ENCODE results near the gene MNT.

Gene MNT

DNA sequence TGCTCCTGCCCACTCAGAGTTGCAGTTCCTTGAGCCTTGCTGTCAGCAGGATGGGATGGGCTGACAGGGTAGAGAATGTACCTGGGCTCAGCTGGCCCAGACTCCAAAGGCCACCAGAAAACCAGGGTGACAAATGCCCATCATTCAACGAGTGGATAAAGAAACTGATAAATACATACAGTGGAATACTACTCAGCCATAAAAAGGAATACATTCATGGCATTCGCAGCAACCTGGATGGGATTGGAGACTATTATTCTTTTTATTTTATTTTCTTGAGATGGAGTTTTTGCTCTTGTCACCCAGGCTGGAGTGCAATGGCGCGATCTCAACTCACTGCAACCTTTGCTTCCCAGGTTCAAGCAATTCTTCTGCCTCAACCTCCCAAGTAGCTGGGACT is 43.6 kb downstream of the MNT start:
- TF ChIP-seq POLR2A (IDR thresholded peaks at IDR 0.05; ENCODE audit: extremely low read depth, insufficient read length) (no peak), MYC (IDR thresholded peaks at IDR 0.05; ENCODE audit: low read depth, low read length) (no peak)
- TF ChIP-seq, protein P1, sequence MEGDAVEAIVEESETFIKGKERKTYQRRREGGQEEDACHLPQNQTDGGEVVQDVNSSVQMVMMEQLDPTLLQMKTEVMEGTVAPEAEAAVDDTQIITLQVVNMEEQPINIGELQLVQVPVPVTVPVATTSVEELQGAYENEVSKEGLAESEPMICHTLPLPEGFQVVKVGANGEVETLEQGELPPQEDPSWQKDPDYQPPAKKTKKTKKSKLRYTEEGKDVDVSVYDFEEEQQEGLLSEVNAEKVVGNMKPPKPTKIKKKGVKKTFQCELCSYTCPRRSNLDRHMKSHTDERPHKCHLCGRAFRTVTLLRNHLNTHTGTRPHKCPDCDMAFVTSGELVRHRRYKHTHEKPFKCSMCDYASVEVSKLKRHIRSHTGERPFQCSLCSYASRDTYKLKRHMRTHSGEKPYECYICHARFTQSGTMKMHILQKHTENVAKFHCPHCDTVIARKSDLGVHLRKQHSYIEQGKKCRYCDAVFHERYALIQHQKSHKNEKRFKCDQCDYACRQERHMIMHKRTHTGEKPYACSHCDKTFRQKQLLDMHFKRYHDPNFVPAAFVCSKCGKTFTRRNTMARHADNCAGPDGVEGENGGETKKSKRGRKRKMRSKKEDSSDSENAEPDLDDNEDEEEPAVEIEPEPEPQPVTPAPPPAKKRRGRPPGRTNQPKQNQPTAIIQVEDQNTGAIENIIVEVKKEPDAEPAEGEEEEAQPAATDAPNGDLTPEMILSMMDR (IDR thresholded peaks at IDR 0.05; ENCODE audit: low read depth, low read length), result no peak
- TF ChIP-seq, protein P2, sequence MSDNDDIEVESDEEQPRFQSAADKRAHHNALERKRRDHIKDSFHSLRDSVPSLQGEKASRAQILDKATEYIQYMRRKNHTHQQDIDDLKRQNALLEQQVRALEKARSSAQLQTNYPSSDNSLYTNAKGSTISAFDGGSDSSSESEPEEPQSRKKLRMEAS (IDR thresholded peaks at IDR 0.05; ENCODE audit: low read depth, low read length), result no peak
- DNase-seq (ENCODE audit: low read depth), result no peak
- H3K4me3 ChIP-seq (ENCODE audit: low read depth, low read length), result no peak overlapping the region

DNA sequence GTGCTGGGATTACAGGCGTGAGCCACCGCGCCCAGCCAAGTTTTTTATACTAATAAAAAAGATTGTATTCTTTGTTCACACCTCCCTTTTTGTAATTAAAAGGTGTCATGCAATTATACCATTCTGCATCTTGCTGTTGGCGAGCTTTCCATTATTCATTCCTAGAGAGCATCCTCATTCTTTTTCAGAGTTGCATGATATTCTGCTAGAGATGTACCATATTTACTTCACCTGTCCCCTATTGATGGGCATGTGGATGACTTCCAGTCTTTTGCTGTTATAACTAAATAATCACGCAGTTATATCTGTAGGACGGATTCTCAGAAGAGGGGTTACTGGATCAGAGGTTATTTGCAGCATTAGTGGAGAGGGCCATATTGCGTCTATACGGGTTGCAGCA is 46.5 kb downstream of the MNT start:
- no peak for DNase-seq (ENCODE audit: low read depth)
- H3K4me3 ChIP-seq (ENCODE audit: low read depth, low read length), result no peak overlapping the region
- TF ChIP-seq, protein P2 (IDR thresholded peaks at IDR 0.05; ENCODE audit: low read depth, low read length), result no peak
- TF ChIP-seq MYC (IDR thresholded peaks at IDR 0.05; ENCODE audit: low read depth, low read length), result no peak
- TF ChIP-seq, protein P1 (IDR thresholded peaks at IDR 0.05; ENCODE audit: low read depth, low read length), result no peak
- no peak for TF ChIP-seq POLR2A (IDR thresholded peaks at IDR 0.05; ENCODE audit: extremely low read depth, insufficient read length)

DNA sequence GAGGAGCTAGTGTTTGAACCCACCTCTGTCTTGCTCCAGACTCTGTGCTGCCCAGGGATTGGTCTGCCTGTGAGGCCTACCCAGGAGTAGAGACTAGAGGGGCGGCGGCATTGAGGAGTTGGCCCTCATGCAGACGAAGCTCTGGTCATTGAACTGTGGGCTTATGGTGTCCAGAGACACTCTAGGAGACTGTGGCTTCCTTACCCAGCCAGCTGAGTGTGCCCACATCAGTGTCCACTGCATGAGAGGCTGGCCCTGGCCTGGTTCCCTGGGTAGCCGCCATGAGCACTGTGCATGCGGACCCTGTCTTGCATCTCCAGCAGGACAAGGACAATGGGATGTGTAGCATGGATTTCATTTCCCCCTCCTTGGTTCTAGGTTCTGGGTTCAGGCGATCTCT is 49.6 kb downstream of the MNT start:
- no peak for DNase-seq (ENCODE audit: low read depth)
- no peak for TF ChIP-seq MYC (IDR thresholded peaks at IDR 0.05; ENCODE audit: low read depth, low read length)
- TF ChIP-seq, protein P2 (IDR thresholded peaks at IDR 0.05; ENCODE audit: low read depth, low read length), result no peak
- TF ChIP-seq POLR2A (IDR thresholded peaks at IDR 0.05; ENCODE audit: extremely low read depth, insufficient read length), result no peak
- TF ChIP-seq, protein P1 (IDR thresholded peaks at IDR 0.05; ENCODE audit: low read depth, low read length), result no peak
- no peak overlapping the region for H3K4me3 ChIP-seq (ENCODE audit: low read depth, low read length)

DNA sequence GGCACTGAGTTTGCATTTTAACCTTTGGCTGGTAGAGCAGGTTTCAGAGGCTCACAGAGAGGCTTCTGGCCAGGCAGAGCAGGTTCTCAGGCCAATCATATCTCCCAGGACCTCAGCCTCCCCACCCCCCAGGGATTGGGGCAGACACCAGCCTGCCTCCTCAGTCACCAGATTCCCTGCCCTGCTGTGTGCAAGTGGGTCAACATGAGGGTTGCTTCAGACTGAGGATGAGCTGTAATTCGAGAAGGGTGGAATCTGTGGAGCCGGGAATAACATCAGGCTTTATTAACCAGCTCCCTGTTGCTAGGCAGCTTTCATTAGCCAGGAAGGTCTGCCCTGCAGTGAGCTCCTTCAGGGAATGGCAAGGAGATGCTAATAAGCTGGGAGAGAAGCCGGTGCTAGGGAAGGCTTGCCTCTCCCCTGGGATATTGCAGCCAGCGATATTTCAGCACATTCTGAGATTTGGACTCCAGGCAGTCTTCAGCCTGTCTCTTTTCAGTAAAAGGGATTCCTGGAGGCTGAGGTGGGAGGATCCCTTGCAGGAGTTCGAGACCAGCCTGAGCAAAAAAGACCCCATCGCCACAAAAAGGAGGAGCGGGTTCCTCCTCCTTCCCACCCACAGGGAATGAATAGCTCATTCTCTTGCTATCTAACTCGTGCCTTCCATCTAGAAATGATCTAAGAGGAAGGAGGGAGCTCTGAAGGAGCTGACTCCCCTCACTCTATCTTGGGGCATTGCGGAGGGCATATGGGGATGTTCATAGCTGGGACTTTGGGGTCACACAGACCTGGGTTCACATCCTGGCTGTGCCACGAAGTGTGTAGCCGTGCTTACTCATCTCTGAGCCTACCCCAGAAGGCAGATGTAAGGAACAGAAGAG is 52.8 kb downstream of the MNT start:
- DNase-seq (ENCODE audit: low read depth), result no peak
- TF ChIP-seq MYC (IDR thresholded peaks at IDR 0.05; ENCODE audit: low read depth, low read length) (no peak), POLR2A (IDR thresholded peaks at IDR 0.05; ENCODE audit: extremely low read depth, insufficient read length) (no peak)
- TF ChIP-seq, protein P2 (IDR thresholded peaks at IDR 0.05; ENCODE audit: low read depth, low read length), result no peak
- TF ChIP-seq, protein P1 (IDR thresholded peaks at IDR 0.05; ENCODE audit: low read depth, low read length), result no peak
- H3K4me3 ChIP-seq (ENCODE audit: low read depth, low read length), result no peak overlapping the region

DNA sequence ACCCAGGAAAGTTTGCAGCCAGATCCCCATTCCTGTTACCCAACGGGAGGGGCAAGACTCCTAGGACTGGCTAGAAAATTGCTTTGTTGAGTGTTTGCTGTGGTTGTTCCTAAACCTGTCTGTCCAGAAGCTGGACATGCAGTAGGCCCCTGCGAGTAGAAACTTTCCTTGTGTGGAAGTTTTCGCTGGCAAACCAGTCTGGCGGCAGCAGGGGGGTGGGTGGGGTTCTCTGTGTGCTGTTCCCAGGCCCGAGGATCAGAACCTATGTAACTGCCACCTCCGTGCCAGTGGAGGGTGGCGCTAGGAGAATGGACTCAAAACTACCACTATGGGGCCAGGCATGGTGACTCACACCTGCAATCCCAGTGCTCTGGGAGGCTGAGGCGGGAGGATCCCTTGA is 54.4 kb downstream of the MNT start:
- H3K4me3 ChIP-seq (ENCODE audit: low read depth, low read length), result no peak overlapping the region
- DNase-seq (ENCODE audit: low read depth), result no peak
- no peak for TF ChIP-seq MYC (IDR thresholded peaks at IDR 0.05; ENCODE audit: low read depth, low read length)
- no peak for TF ChIP-seq POLR2A (IDR thresholded peaks at IDR 0.05; ENCODE audit: extremely low read depth, insufficient read length)
- TF ChIP-seq, protein P2 (IDR thresholded peaks at IDR 0.05; ENCODE audit: low read depth, low read length), result no peak
- TF ChIP-seq, protein P1 (IDR thresholded peaks at IDR 0.05; ENCODE audit: low read depth, low read length), result no peak

Measured in NB4 (cell line).